GM11168 (cell line): ENCODE results near the gene PIN4.
"Not testable (repeated sequence)": the region's sequence is repeated elsewhere in the genome, so short reads cannot be mapped to it uniquely, and the experiment has no call there.

ENCODE experiments used
- in situ Hi-C: fragments of 300-500 bp; cut with MboI; formaldehyde crosslinking; loops from one replicate; pipeline ENCODE4 v1.12.0; 2022; ENCODE audit warnings: low sequenced_read_pairs; ENCODE audit not compliant: unreplicated experiment

PIN4 gene

GRCh38 chrX:72201836-72202536, 20.4 kb downstream of the PIN4 start:
- in situ Hi-C loops, result no loop called here

DNA sequence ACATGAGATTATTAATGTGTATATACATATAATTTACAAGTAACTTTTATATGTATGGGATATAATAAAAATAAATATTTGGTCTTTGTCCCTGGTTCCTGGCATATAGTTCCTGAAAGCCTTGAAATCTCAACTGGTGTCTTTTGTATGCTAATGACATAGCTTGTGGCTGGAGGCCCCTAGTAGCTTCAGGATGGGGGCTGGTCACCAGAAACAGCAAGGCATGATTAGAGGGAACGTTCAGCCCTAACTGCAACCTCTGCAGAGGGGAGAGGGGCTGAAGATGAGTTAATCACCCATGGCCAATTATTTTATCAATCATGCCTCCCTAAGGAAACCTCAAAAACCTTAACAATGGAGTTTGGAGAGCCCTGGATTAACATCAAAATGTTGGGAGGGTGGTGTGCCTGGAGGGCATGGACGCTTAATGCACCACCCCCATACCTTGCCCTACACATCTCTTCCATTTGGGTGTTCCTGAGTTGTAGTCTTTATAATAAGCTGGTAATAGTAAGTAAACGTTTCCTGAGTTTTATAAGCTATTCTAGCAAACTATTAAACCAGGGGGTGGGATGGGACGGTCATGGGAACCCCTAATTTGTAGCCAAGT, 21.3 kb downstream of the PIN4 start:
- in situ Hi-C loops, result no loop called here

- in situ Hi-C loops, result no loop called here
Observed at GRCh38 chrX:72203421-72203820, 21.9 kb downstream of the PIN4 start.

- in situ Hi-C loops, result no loop called here
Observed at GRCh38 chrX:72205706-72206105, 24.1 kb downstream of the PIN4 start.

DNA sequence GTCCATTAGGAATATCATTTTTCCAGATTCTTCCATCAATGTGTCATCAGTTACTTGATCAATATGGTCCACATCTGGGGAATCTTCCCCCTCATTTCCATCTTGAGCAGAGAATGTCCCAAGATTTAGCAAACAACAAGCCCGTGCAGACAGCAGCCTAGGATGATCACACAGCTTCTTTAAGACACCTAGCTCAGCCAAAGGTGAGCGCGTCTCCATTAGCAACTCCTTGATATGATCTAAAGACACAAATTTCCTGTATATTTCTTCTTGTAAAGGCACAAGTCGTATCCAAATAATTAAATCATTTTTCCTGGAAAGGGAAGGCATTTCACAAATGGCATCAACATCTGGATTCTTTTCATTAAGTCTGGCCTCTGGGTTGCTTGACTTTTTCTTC, 25.8 kb downstream of the PIN4 start:
- in situ Hi-C loops, result no loop called here

GRCh38 chrX:72208126-72208800, 26.7 kb downstream of the PIN4 start:
- in situ Hi-C loops, result no loop called here

DNA sequence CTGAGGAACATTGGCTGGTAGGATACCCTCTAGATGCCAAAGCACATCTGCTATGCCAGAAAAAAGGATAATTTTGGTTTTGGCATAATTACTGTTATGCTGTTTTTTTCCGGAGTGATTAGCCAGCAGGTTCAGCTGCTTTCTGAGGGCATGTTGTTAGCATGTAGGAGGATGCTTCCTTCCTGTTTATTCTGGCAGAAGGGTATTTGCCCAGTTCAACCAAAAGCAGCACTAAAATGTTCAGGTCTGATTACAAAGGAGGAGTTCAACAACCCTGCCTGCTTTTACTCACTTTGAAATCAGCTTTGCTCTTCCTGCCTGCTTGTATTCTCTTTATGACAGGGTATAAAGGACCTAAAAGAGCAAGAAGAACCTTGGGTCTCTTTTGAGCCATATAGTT, 35.4 kb downstream of the PIN4 start:
- in situ Hi-C loops, result no loop called here

GRCh38 chrX:72220375-72220774, 38.8 kb downstream of the PIN4 start:
- in situ Hi-C loops, result not testable (repeated sequence)

GRCh38 chrX:72230290-72230689, 48.7 kb downstream of the PIN4 start:
- in situ Hi-C loops, result no loop called here

GRCh38 chrX:72236841-72237240, 55.3 kb downstream of the PIN4 start:
- in situ Hi-C loops, result no loop called here

DNA sequence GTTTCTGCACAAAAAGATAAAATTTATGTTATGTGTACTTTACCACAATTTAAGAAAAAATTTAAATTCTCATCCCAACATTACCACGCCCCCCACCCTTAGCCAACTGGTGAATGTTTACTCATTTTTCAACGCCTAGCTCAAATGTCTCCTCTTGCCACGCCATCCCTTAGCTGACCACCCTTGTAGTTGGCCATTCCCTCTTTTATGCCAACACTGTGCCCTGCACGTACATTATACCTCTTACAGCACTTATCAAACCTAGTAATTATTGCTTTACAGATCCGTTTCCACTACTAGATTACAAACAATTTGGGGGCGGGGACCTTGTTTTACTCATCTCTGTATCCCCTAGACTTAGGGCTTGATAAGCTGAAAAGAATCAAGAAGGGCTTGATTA, 56.6 kb downstream of the PIN4 start:
- in situ Hi-C loops, result no loop called here

DNA sequence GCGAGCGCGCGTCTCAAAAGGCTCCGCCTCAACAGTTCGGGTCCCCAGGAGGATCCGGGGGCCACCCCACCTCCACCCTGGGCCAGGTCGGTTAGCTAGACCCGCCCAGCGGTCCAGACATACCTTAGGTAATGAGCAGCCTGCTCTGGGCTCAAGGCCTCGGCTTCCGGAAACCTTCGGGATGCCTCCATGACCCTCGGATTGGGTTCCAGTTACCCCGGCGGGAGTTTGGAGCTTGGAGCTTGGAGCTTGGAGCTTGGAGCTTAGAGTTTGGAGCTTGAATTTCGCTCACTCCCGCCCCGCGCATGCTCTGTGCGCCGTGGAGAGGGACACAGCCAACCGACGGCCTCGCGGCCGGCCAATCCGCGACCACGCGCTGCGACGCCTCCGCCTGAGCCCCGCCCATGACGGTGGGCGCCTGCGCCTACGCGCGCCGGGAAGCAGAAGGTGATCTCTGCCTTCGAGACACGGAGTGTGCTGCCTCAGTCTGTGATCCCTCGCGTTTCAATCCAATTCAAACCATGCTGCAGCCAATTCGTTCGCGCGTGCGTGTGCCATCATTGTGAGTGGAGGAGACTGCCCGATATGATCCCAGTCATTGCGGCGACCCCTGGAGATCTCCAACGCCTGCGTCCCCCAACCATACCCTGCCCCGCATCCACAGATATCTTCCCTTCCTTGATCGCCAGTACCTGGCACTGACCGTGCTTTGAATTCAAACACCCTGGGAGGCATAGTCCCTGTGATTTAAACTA, 57.3 kb downstream of the PIN4 start, which contains the start of gene ERCC6L:
Gene ERCC6L (minus strand): TSS at position 307 of the 755 bp plus-strand sequence. CDS start 116 bp downstream, at position 191.
- in situ Hi-C loops, result no loop called here

- in situ Hi-C loops, result no loop called here
Observed at GRCh38 chrX:72240976-72241375, 59.4 kb downstream of the PIN4 start.

GRCh38 chrX:72243472-72243871, 61.9 kb downstream of the PIN4 start:
- in situ Hi-C loops, result no loop called here

- in situ Hi-C loops, result no loop called here
Observed at GRCh38 chrX:72245461-72246089, 64.0 kb downstream of the PIN4 start.

GRCh38 chrX:72247206-72247942, 65.8 kb downstream of the PIN4 start:
- in situ Hi-C loops, result no loop called here
